K562 (cell line): ENCODE measurements around the gene RSPO1. TPM values are rescaled to one million over a fixed set of nuclear protein-coding genes. Genes with fewer than 3 reads are reported as not detected.
A peak's percentile ranks its signal among the peaks of the same experiment; 100 is the strongest.

Experiments
- ATF1 ChIP-seq, 2 experiments: fragments of 450-650 bp in 1 of 2; IDR thresholded peaks; 2 replicates each; pipeline ENCODE4 v1.6.1; 2016; ENCODE audit warnings: missing compliant biosample characterization in 1 of 2, missing genetic modification characterization in 1 of 2
- ATF7 ChIP-seq: fragments of 450-650 bp; IDR thresholded peaks from 2 replicates; pipeline ENCODE4 v1.7.1; 2014; ENCODE audit warnings: mild to moderate bottlenecking, moderate library complexity
- BCOR ChIP-seq: fragments of 450-650 bp; IDR thresholded peaks from 2 replicates; pipeline ENCODE4 v1.6.1; 2016
- BHLHE40 ChIP-seq: IDR thresholded peaks from 2 replicates; pipeline ENCODE4 v1.6.1; 2011; ENCODE audit warnings: low read length, improper control_type of control experiment
- CCNT2 ChIP-seq: IDR thresholded peaks from 2 replicates; pipeline ENCODE4 v1.6.1; 2011; ENCODE audit warnings: borderline replicate concordance, low read depth, mild to moderate bottlenecking, moderate library complexity, mixed read lengths, low read length; ENCODE audit not compliant: insufficient read length; ENCODE audit errors: extremely low read depth
- CREM ChIP-seq: IDR thresholded peaks from 2 replicates; pipeline ENCODE4 v1.6.1; 2014; ENCODE audit warnings: antibody characterized with exemption, low read depth
- DPF2 ChIP-seq: fragments of 450-650 bp; IDR thresholded peaks from 2 replicates; pipeline ENCODE4 v1.6.1; 2016
- GABPA ChIP-seq: fragments of 200-800 bp; sonication (Bioruptor generic); conservative IDR thresholded peaks from 2 replicates; pipeline ENCODE4 v1.6.1; 2016; ENCODE audit warnings: low read depth, missing genetic modification characterization, missing compliant biosample characterization
- MCM3 ChIP-seq: fragments of 450-650 bp; IDR thresholded peaks from 2 replicates; pipeline ENCODE4 v1.6.1; 2016
- MED1 ChIP-seq: sonication (generic); formaldehyde crosslinking; IDR thresholded peaks from 2 replicates; pipeline ENCODE4 v1.8.1; 2023; ENCODE audit warnings: missing genetic modification reagents, borderline replicate concordance
- NFE2 ChIP-seq: IDR thresholded peaks from 2 replicates; pipeline ENCODE4 v1.6.1; 2014; ENCODE audit warnings: antibody characterized with exemption, low read depth
- PHF20 ChIP-seq: fragments of 450-650 bp; IDR thresholded peaks from 2 replicates; pipeline ENCODE4 v1.6.1; 2018; ENCODE audit not compliant: partially characterized antibody
- POLR2H ChIP-seq: IDR thresholded peaks from 2 replicates; pipeline ENCODE4 v1.6.1; 2016; ENCODE audit warnings: missing genetic modification characterization, low read depth, mild to moderate bottlenecking, control low read depth, missing compliant biosample characterization, moderate library complexity
- PTBP1 ChIP-seq: fragments of 200-400 bp; formaldehyde crosslinking; IDR thresholded peaks from 2 replicates; pipeline ENCODE4 v1.6.1; 2017; ENCODE audit warnings: low read depth, low read length
- RBFOX2 ChIP-seq: fragments of 200-400 bp; formaldehyde crosslinking; IDR thresholded peaks from 2 replicates; pipeline ENCODE4 v1.6.1; 2017; ENCODE audit warnings: low read depth, mild to moderate bottlenecking, low read length, moderate library complexity
- SNIP1 ChIP-seq: fragments of 450-650 bp; IDR thresholded peaks from 2 replicates; pipeline ENCODE4 v1.7.1; 2017; ENCODE audit warnings: low read depth, mild to moderate bottlenecking
- ZNF121 ChIP-seq: sonication (generic); formaldehyde crosslinking; conservative IDR thresholded peaks from 2 replicates; pipeline ENCODE4 v1.8.0; 2022; ENCODE audit warnings: missing genetic modification reagents
- ZNF175 ChIP-seq: fragments of 200-800 bp; sonication (Bioruptor generic); IDR thresholded peaks from 2 replicates; pipeline ENCODE4 v1.6.1; 2016; ENCODE audit warnings: low read depth, mild to moderate bottlenecking, missing genetic modification characterization, missing compliant biosample characterization
- ZNF79 ChIP-seq: fragments of 250-450 bp; sonication (Bioruptor Pico); IDR thresholded peaks from 2 replicates; pipeline ENCODE4 v1.4.0; 2020; ENCODE audit warnings: low read depth, mild to moderate bottlenecking, moderate library complexity
- polyA plus RNA-seq, 8 experiments: library from polyadenylated mRNA; depleted of rRNA in 4 of 8; stranded (reverse) in 5 of 8; unstranded in 3 of 8; fragments of >200 nt; fragmentation: Nextera tagmentation in 2 of 8; fragmentation: Illumina TruSeq in 1 of 8; extraction: Ambion mirVana in 2 of 8; extraction: Trizol in 1 of 8; gene quantifications; 2 replicates each; pipeline versions ENCODE4 v1.2.1 to v1.2.3, GENCODE V29; 2011 to 2014; ENCODE audit warnings: inconsistent platforms in 1 of 8, missing spikeins in 1 of 8
- total RNA-seq, 7 experiments: library from RNA; depleted of rRNA in 6 of 7; stranded (reverse); fragments of >200 nt in 6 of 7; fragmentation: Illumina TruSeq in 2 of 7; extraction: Trizol in 2 of 7; gene quantifications; 2 replicates each; pipeline versions ENCODE4 v1.2.1 to v1.2.3, GENCODE V29; 2011 to 2021; ENCODE audit warnings: low replicate concordance in 1 of 7
- TF ChIP-seq, protein P1 (sequence below): fragments of 450-650 bp; IDR thresholded peaks from 2 replicates; pipeline ENCODE4 v1.7.1; 2018; ENCODE audit warnings: mild to moderate bottlenecking, low read depth; ENCODE audit not compliant: partially characterized antibody
- TF ChIP-seq, protein P2 (sequence below): sonication (generic); formaldehyde crosslinking; IDR thresholded peaks from 2 replicates; pipeline ENCODE4 v1.8.1; 2023; ENCODE audit warnings: mild to moderate bottlenecking, missing genetic modification reagents, moderate library complexity
- TF ChIP-seq, protein P3 (sequence below): sonication (generic); formaldehyde crosslinking; IDR thresholded peaks from 2 replicates; pipeline ENCODE4 v1.9.0; 2022; ENCODE audit warnings: mild to moderate bottlenecking, missing genetic modification reagents

Gene RSPO1
- total and polyA plus RNA-seq, 9 of the 15 experiments (the other 6 are each of a cell fraction or from before 2014, with no cell fraction given): not detected

GRCh38 chr1:37595440-37596181 is 39.1 kb downstream of the RSPO1 start, which contains the start of gene GNL2 (continued):
- TF ChIP-seq, protein P1, sequence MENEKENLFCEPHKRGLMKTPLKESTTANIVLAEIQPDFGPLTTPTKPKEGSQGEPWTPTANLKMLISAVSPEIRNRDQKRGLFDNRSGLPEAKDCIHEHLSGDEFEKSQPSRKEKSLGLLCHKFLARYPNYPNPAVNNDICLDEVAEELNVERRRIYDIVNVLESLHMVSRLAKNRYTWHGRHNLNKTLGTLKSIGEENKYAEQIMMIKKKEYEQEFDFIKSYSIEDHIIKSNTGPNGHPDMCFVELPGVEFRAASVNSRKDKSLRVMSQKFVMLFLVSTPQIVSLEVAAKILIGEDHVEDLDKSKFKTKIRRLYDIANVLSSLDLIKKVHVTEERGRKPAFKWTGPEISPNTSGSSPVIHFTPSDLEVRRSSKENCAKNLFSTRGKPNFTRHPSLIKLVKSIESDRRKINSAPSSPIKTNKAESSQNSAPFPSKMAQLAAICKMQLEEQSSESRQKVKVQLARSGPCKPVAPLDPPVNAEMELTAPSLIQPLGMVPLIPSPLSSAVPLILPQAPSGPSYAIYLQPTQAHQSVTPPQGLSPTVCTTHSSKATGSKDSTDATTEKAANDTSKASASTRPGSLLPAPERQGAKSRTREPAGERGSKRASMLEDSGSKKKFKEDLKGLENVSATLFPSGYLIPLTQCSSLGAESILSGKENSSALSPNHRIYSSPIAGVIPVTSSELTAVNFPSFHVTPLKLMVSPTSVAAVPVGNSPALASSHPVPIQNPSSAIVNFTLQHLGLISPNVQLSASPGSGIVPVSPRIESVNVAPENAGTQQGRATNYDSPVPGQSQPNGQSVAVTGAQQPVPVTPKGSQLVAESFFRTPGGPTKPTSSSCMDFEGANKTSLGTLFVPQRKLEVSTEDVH: peak; percentile 85
- TF ChIP-seq BCOR: 0 out of 2 replicates have a peak, but pooled peaks have one; percentile 8
- TF ChIP-seq ZNF79 (CRISPR knock-in tag): peak; percentile 51; the same call in 1 of the 2 replicates
- no peak for TF ChIP-seq PTBP1
- no peak for TF ChIP-seq MCM3
- no peak for TF ChIP-seq SNIP1
- TF ChIP-seq GABPA (tag): peak; percentile 98
- TF ChIP-seq MED1 (CRISPR knock-in tag): no peak
- peak; percentile 59; the same call in 1 of the 2 replicates for TF ChIP-seq ZNF175 (CRISPR knock-in tag)
- TF ChIP-seq CCNT2: peak; percentile 48
- peak; percentile 99 for TF ChIP-seq RBFOX2
- peak; percentile 3; the same call in 1 of the 2 replicates for TF ChIP-seq NFE2
- peak; percentile 99 for TF ChIP-seq CREM
- peak; percentile 81 for TF ChIP-seq PHF20
- peak; percentile 29; the same call in 1 of the 2 replicates for TF ChIP-seq ZNF121
- TF ChIP-seq ATF7: peak; percentile 93
- TF ChIP-seq, protein P2, sequence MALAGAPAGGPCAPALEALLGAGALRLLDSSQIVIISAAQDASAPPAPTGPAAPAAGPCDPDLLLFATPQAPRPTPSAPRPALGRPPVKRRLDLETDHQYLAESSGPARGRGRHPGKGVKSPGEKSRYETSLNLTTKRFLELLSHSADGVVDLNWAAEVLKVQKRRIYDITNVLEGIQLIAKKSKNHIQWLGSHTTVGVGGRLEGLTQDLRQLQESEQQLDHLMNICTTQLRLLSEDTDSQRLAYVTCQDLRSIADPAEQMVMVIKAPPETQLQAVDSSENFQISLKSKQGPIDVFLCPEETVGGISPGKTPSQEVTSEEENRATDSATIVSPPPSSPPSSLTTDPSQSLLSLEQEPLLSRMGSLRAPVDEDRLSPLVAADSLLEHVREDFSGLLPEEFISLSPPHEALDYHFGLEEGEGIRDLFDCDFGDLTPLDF (CRISPR knock-in tag): peak; percentile 36; the same call in 1 of the 2 replicates
- peak; percentile 66; the same call in 1 of the 2 replicates for TF ChIP-seq ATF1 (CRISPR knock-in tag; IDR thresholded peaks at IDR 0.05)
- peak; percentile 98 for TF ChIP-seq ATF1 (tag; IDR thresholded peaks at IDR 0.05)
- TF ChIP-seq BHLHE40: peak; percentile 71
- TF ChIP-seq DPF2: 0 out of 2 replicates have a peak, but pooled peaks have one; percentile 10
- TF ChIP-seq, protein P3, sequence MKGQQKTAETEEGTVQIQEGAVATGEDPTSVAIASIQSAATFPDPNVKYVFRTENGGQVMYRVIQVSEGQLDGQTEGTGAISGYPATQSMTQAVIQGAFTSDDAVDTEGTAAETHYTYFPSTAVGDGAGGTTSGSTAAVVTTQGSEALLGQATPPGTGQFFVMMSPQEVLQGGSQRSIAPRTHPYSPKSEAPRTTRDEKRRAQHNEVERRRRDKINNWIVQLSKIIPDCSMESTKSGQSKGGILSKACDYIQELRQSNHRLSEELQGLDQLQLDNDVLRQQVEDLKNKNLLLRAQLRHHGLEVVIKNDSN: peak; percentile 97
- TF ChIP-seq POLR2H: peak; percentile 77
